GM23338 (cell line): Measurements from ENCODE around the gene LPO. TPM values are rescaled to one million over a fixed set of nuclear protein-coding genes. Genes with fewer than 3 reads are reported as not detected.

Experiments
- ATAC-seq: fragments of 200-7000 bp; cut with Tn5 transposase; 3 replicates; pipeline ENCODE4 v1.9.1; 2020
- DNase-seq: peaks from one replicate; pipeline ENCODE4 v3.0.0-alpha.2; 2015; ENCODE audit warnings: low spot score
- H2AFZ ChIP-seq: fragments of 200-600 bp; sonication (generic); 2 replicates; pipeline ENCODE4 v1.8.0; 2016; ENCODE audit warnings: antibody characterized with exemption, mild to moderate bottlenecking, moderate library complexity
- H3F3A ChIP-seq: fragments of 200-600 bp; sonication (generic); replicated peaks from 2 replicates; pipeline ENCODE4 v1.8.0; 2017; ENCODE audit warnings: antibody characterized with exemption, mixed run types, low read depth
- H3K27ac ChIP-seq: fragments of 200-600 bp; sonication (generic); 2 replicates; pipeline ENCODE4 v1.6.1; 2016; ENCODE audit warnings: low read depth
- H3K27me3 ChIP-seq: fragments of 200-600 bp; sonication (generic); 2 replicates; pipeline ENCODE4 v1.8.0; 2016; ENCODE audit warnings: mild to moderate bottlenecking, mixed run types, moderate library complexity; ENCODE audit not compliant: insufficient read depth
- H3K36me3 ChIP-seq: fragments of 200-600 bp; sonication (generic); 2 replicates; pipeline ENCODE4 v1.8.0; 2016; ENCODE audit warnings: mild to moderate bottlenecking; ENCODE audit not compliant: insufficient read depth
- H3K4me1 ChIP-seq: fragments of 200-600 bp; sonication (generic); 2 replicates; pipeline ENCODE4 v1.8.0; 2016; ENCODE audit warnings: mild to moderate bottlenecking, moderate library complexity; ENCODE audit not compliant: insufficient read depth
- H3K4me2 ChIP-seq: fragments of 200-600 bp; sonication (generic); 2 replicates; pipeline ENCODE4 v1.7.1; 2017; ENCODE audit warnings: mixed run types
- H3K4me3 ChIP-seq: fragments of 200-600 bp; sonication (generic); 2 replicates; pipeline ENCODE4 v1.6.1; 2016; ENCODE audit warnings: mixed run types
- H3K79me2 ChIP-seq: fragments of 200-600 bp; sonication (generic); replicated peaks from 2 replicates; pipeline ENCODE4 v1.8.0; 2017; ENCODE audit warnings: mild to moderate bottlenecking; ENCODE audit not compliant: insufficient read depth
- H3K9me2 ChIP-seq: fragments of 200-600 bp; sonication (generic); 2 replicates; pipeline ENCODE4 v1.8.0; 2017; ENCODE audit not compliant: insufficient read depth
- H4K20me1 ChIP-seq: fragments of 200-600 bp; sonication (generic); replicated peaks from 2 replicates; pipeline ENCODE4 v1.8.0; 2017; ENCODE audit warnings: mild to moderate bottlenecking; ENCODE audit not compliant: insufficient read depth
- H3K27ac Mint-ChIP-seq: 2 replicates; pipeline ENCODE4 v1.8.0; 2020; ENCODE audit warnings: inconsistent platforms, mild to moderate bottlenecking, moderate library complexity, mixed read lengths
- H3K27me3 Mint-ChIP-seq: 3 replicates; pipeline ENCODE4 v1.8.0; 2022; ENCODE audit warnings: low read depth, mild to moderate bottlenecking, moderate library complexity, mixed read lengths, inconsistent platforms; ENCODE audit not compliant: insufficient read depth, poor library complexity
- H3K36me3 Mint-ChIP-seq: 3 replicates; pipeline ENCODE4 v1.8.0; 2021; ENCODE audit warnings: low read depth, mild to moderate bottlenecking, inconsistent platforms, moderate library complexity, mixed read lengths
- H3K4me1 Mint-ChIP-seq: 3 replicates; pipeline ENCODE4 v1.8.0; 2020; ENCODE audit warnings: mild to moderate bottlenecking, inconsistent platforms, mixed read lengths
- H3K4me3 Mint-ChIP-seq: 3 replicates; pipeline ENCODE4 v1.8.0; 2021; ENCODE audit warnings: moderate library complexity, mild to moderate bottlenecking, inconsistent platforms, mixed read lengths
- H3K9me3 Mint-ChIP-seq: 3 replicates; pipeline ENCODE4 v1.8.0; 2020; ENCODE audit warnings: moderate library complexity, mild to moderate bottlenecking, inconsistent platforms, mixed read lengths
- JUNB ChIP-seq: IDR thresholded peaks from one replicate; pipeline ENCODE4 v1.6.1; 2016; ENCODE audit warnings: antibody characterized with exemption; ENCODE audit not compliant: unreplicated experiment
- STAT1 ChIP-seq: IDR thresholded peaks from one replicate; pipeline ENCODE4 v1.6.1; 2016; ENCODE audit warnings: antibody characterized with exemption; ENCODE audit not compliant: unreplicated experiment
- ZNF114 ChIP-seq: fragments of 250-450 bp; sonication (Bioruptor Pico); IDR thresholded peaks from 2 replicates; pipeline ENCODE4 v1.5.0; 2020; ENCODE audit warnings: mild to moderate bottlenecking, moderate library complexity
- polyA plus RNA-seq: library from polyadenylated mRNA; unstranded; fragments of >200 nt; fragmentation: Nextera tagmentation; extraction: Ambion mirVana; gene quantifications from 2 replicates; pipeline ENCODE4 v1.2.1, GENCODE V29; 2016
- total RNA-seq: library from RNA; depleted of rRNA; stranded (reverse); fragments of >200 nt; shearing (Covaris generic); gene quantifications from 2 replicates; pipeline ENCODE4 v1.2.3, GENCODE V29; 2014
- TF ChIP-seq, protein P1 (sequence below): fragments of 250-450 bp; sonication (Bioruptor Pico); IDR thresholded peaks from 2 replicates; pipeline ENCODE4 v1.5.0; 2020; ENCODE audit warnings: mild to moderate bottlenecking, moderate library complexity
- TF ChIP-seq, protein P2 (sequence below): IDR thresholded peaks from 2 replicates; pipeline ENCODE4 v1.6.1; 2016; ENCODE audit warnings: antibody characterized with exemption
- TF ChIP-seq, protein P3 (sequence below), 2 experiments: fragments of 200-600 bp in 1 of 2; sonication (generic) in 1 of 2; conservative IDR thresholded peaks; 2 replicates each; pipeline versions ENCODE4 v1.5.1 to v1.6.1; 2016 to 2017; ENCODE audit warnings: antibody characterized with exemption in 2 of 2, low read depth in 2 of 2, mild to moderate bottlenecking in 2 of 2, moderate library complexity in 1 of 2

The LPO gene
- total and polyA plus RNA-seq, 2 experiments from 2014 or later, result 0.13 to 0.35 TPM

DNA sequence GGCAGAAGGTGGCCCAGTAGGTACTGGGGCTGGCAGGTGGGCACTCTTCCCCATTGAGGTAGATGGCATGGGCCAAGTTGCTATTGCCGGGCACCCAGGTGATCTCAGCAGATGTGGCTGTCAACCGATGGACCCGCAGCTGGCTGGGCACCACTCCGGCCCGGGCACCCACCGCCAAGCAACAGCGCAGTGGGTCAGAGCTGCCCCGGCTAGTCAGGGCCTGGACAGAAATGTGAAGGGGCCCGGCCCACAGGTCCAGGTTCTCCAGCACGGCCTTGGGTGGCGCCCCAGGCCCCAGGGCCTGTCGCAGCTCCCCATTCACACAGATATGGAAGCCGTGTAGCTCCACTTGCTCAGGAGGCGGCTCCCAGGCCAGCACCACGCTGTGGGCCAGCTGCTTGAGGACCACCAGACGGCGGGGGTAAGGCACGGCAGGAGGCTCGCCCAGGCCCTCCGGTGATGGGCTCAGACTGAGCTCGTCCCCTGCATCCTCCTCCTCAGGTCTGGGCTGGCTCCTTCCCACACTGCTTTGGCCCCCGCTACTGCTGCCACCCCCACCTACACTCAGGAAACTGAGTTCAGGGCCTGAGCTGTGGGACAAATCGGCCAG lies 73.7 kb downstream of the LPO start:
- no peaks in the 10 kb centered on the region for H3K36me3 Mint-ChIP-seq
- Histone ChIP-seq H3K27ac (no peak overlapping the region), H4K20me1 (no peaks in the 10 kb centered on the region), H3K4me1 (no peaks in the 10 kb centered on the region), H3F3A (no peaks in the 10 kb centered on the region), H2AFZ (no peak overlapping the region), H3K36me3 (no peaks in the 10 kb centered on the region), H3K27me3 (no peaks in the 10 kb centered on the region), H3K4me3 (no peak overlapping the region), H3K4me2 (no peak overlapping the region), H3K9me2 (no peaks in the 10 kb centered on the region), H3K79me2 (no peaks in the 10 kb centered on the region)
- no peak for DNase-seq
- no peak for ATAC-seq
- no peaks in the 10 kb centered on the region for H3K9me3 Mint-ChIP-seq
- no peak overlapping the region for H3K27ac Mint-ChIP-seq
- peaks cover 3% of the 10 kb centered on the region for H3K27me3 Mint-ChIP-seq
- TF ChIP-seq ZNF114 (no peak), STAT1 (no peak)
- TF ChIP-seq, protein P1, sequence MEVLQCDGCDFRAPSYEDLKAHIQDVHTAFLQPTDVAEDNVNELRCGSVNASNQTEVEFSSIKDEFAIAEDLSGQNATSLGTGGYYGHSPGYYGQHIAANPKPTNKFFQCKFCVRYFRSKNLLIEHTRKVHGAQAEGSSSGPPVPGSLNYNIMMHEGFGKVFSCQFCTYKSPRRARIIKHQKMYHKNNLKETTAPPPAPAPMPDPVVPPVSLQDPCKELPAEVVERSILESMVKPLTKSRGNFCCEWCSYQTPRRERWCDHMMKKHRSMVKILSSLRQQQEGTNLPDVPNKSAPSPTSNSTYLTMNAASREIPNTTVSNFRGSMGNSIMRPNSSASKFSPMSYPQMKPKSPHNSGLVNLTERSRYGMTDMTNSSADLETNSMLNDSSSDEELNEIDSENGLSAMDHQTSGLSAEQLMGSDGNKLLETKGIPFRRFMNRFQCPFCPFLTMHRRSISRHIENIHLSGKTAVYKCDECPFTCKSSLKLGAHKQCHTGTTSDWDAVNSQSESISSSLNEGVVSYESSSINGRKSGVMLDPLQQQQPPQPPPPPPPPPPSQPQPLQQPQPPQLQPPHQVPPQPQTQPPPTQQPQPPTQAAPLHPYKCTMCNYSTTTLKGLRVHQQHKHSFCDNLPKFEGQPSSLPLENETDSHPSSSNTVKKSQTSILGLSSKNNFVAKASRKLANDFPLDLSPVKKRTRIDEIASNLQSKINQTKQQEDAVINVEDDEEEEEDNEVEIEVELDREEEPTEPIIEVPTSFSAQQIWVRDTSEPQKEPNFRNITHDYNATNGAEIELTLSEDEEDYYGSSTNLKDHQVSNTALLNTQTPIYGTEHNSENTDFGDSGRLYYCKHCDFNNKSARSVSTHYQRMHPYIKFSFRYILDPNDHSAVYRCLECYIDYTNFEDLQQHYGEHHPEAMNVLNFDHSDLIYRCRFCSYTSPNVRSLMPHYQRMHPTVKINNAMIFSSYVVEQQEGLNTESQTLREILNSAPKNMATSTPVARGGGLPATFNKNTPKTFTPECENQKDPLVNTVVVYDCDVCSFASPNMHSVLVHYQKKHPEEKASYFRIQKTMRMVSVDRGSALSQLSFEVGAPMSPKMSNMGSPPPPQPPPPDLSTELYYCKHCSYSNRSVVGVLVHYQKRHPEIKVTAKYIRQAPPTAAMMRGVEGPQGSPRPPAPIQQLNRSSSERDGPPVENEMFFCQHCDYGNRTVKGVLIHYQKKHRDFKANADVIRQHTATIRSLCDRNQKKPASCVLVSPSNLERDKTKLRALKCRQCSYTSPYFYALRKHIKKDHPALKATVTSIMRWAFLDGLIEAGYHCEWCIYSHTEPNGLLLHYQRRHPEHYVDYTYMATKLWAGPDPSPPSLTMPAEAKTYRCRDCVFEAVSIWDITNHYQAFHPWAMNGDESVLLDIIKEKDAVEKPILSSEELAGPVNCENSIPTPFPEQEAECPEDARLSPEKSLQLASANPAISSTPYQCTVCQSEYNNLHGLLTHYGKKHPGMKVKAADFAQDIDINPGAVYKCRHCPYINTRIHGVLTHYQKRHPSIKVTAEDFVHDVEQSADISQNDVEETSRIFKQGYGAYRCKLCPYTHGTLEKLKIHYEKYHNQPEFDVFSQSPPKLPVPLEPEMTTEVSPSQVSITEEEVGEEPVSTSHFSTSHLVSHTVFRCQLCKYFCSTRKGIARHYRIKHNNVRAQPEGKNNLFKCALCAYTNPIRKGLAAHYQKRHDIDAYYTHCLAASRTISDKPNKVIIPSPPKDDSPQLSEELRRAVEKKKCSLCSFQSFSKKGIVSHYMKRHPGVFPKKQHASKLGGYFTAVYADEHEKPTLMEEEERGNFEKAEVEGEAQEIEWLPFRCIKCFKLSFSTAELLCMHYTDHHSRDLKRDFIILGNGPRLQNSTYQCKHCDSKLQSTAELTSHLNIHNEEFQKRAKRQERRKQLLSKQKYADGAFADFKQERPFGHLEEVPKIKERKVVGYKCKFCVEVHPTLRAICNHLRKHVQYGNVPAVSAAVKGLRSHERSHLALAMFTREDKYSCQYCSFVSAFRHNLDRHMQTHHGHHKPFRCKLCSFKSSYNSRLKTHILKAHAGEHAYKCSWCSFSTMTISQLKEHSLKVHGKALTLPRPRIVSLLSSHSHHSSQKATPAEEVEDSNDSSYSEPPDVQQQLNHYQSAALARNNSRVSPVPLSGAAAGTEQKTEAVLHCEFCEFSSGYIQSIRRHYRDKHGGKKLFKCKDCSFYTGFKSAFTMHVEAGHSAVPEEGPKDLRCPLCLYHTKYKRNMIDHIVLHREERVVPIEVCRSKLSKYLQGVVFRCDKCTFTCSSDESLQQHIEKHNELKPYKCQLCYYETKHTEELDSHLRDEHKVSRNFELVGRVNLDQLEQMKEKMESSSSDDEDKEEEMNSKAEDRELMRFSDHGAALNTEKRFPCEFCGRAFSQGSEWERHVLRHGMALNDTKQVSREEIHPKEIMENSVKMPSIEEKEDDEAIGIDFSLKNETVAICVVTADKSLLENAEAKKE (CRISPR knock-in tag), result no peak
- TF ChIP-seq, protein P2, sequence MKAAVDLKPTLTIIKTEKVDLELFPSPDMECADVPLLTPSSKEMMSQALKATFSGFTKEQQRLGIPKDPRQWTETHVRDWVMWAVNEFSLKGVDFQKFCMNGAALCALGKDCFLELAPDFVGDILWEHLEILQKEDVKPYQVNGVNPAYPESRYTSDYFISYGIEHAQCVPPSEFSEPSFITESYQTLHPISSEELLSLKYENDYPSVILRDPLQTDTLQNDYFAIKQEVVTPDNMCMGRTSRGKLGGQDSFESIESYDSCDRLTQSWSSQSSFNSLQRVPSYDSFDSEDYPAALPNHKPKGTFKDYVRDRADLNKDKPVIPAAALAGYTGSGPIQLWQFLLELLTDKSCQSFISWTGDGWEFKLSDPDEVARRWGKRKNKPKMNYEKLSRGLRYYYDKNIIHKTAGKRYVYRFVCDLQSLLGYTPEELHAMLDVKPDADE, result no peak
- H3K4me1 Mint-ChIP-seq, result peaks cover 18% of the 10 kb centered on the region
- no peak overlapping the region for H3K4me3 Mint-ChIP-seq

DNA sequence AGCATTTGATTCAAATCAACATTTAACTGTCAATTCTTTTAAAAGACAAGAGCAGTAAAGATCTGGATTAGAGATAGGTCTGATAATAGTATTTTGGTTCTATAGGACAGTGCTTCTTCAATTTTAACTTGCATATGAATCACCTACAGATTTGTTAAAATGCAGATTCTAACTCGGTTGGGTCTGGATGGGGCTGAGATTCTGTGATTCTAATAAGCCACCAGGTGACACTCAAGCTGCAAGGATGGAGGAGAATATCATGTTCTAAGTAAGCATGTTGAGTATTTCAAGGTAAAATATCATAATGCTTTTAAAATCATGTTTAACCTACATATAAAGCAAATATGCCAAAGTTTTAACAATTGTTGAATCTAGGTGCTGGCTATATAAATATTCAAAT lies 74.4 kb downstream of the LPO start:
- no peaks in the 10 kb centered on the region for H3K27me3 Mint-ChIP-seq
- no peaks in the 10 kb centered on the region for H3K36me3 ChIP-seq
- DNase-seq, result no peak
- no peak overlapping the region for H3K27ac ChIP-seq
- no peak overlapping the region for H2AFZ ChIP-seq
- no peaks in the 10 kb centered on the region for H3K9me2 ChIP-seq
- no peak overlapping the region for H3K4me2 ChIP-seq
- H4K20me1 ChIP-seq, result no peaks in the 10 kb centered on the region
- H3K4me3 ChIP-seq, result no peak overlapping the region
- no peaks in the 10 kb centered on the region for H3K9me3 Mint-ChIP-seq
- H3K4me1 ChIP-seq, result no peaks in the 10 kb centered on the region
- no peaks in the 10 kb centered on the region for H3K79me2 ChIP-seq
- ATAC-seq, result no peak
- no peak for TF ChIP-seq JUNB
- TF ChIP-seq, protein P3, sequence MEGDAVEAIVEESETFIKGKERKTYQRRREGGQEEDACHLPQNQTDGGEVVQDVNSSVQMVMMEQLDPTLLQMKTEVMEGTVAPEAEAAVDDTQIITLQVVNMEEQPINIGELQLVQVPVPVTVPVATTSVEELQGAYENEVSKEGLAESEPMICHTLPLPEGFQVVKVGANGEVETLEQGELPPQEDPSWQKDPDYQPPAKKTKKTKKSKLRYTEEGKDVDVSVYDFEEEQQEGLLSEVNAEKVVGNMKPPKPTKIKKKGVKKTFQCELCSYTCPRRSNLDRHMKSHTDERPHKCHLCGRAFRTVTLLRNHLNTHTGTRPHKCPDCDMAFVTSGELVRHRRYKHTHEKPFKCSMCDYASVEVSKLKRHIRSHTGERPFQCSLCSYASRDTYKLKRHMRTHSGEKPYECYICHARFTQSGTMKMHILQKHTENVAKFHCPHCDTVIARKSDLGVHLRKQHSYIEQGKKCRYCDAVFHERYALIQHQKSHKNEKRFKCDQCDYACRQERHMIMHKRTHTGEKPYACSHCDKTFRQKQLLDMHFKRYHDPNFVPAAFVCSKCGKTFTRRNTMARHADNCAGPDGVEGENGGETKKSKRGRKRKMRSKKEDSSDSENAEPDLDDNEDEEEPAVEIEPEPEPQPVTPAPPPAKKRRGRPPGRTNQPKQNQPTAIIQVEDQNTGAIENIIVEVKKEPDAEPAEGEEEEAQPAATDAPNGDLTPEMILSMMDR (conservative IDR thresholded peaks at IDR 0.05; ENCODE audit: low read depth in 2 of 2), result peak in 1 of 2 experiments; percentile 29; a peak in 2 of 4 replicates
- no peaks in the 10 kb centered on the region for H3K36me3 Mint-ChIP-seq
- H3K27ac Mint-ChIP-seq, result no peak overlapping the region
- H3K4me3 Mint-ChIP-seq, result no peak overlapping the region
- H3F3A ChIP-seq, result no peaks in the 10 kb centered on the region
- H3K27me3 ChIP-seq, result no peaks in the 10 kb centered on the region
- peaks cover 17% of the 10 kb centered on the region for H3K4me1 Mint-ChIP-seq
